Dendritic cell treated with granulocyte-macrophage colony-stimulating factor and Interleukin-4, amounts not matched to agents 40 ng/mL and 50 ng/mL, for 4 days (primary cell): Measurements from ENCODE around the gene FICD.
"Not testable (repeated sequence)": the region's sequence is repeated elsewhere in the genome, so short reads cannot be mapped to it uniquely, and the experiment has no call there.

Source experiments
- H3K27ac Mint-ChIP-seq: one replicate; pipeline ENCODE4 v1.8.0; 2022; ENCODE audit warnings: mild to moderate bottlenecking, mixed read lengths
- H3K27me3 Mint-ChIP-seq: one replicate; pipeline ENCODE4 v1.8.0; 2022; ENCODE audit warnings: mild to moderate bottlenecking, mixed read lengths
- H3K36me3 Mint-ChIP-seq: one replicate; pipeline ENCODE4 v1.8.0; 2022; ENCODE audit warnings: low read depth, mixed read lengths
- H3K4me1 Mint-ChIP-seq: one replicate; pipeline ENCODE4 v1.8.0; 2022; ENCODE audit warnings: low read depth, mixed read lengths
- H3K4me3 Mint-ChIP-seq: one replicate; pipeline ENCODE4 v1.8.0; 2022; ENCODE audit warnings: mild to moderate bottlenecking, moderate library complexity, mixed read lengths
- H3K9me3 Mint-ChIP-seq: one replicate; pipeline ENCODE4 v1.8.0; 2022; ENCODE audit warnings: mixed read lengths
- intact Hi-C: fragments of 100-400 bp; cut with micrococcal nuclease; formaldehyde crosslinking; loops from one replicate; pipeline ENCODE4 v1.15.0; 2022

FICD gene

DNA sequence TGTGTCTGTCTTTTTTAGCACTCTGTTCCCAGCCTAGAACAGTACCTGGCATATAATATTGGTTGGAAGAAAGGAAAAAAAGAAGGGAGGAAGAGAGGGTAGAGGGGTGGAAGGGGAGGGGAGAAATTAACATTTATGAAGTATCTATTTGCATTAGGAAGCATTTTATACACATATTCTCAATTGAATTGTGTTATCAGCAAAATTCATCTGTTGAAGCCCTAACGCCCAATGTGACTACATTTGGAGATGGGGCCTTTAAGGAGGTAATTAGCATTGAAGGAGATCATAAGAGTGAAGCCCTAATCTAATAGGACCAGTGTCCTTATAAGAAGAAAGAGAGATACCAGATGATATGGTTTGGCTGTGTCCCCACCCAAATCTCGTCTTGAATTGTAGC is 30.2 kb upstream of the FICD start:
- Mint-ChIP-seq H3K9me3 (peaks cover 7% of the 10 kb centered on the region), H3K36me3 (no peaks in the 10 kb centered on the region), H3K4me3 (no peak overlapping the region), H3K27ac (no peak overlapping the region), H3K27me3 (peaks cover 21% of the 10 kb centered on the region), H3K4me1 (no peaks in the 10 kb centered on the region)
- intact Hi-C loops: no loop called here

DNA sequence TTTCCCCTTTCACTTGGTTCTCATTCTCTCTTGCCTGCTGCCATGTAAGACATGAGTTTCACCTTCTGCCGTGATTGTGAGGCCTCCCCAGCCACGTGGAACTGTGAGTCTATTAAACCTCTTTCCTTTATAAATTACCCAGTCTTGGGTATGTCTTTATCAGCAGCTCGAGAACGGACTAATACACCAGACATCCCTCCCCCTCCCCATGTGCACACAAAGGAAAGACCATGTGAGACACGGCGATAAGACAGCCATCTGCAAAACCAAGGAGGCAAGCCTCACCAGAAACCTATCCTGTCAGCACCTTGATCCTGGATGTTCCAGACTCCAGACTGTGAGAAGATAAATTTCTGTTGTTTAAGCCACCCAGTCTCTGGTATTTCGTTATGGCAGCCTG is 29.7 kb upstream of the FICD start:
- H3K4me1 Mint-ChIP-seq, H3K36me3 Mint-ChIP-seq, intact Hi-C loops, H3K4me3 Mint-ChIP-seq, H3K27ac Mint-ChIP-seq, H3K9me3 Mint-ChIP-seq: not testable (repeated sequence)
- peaks cover 22% of the 10 kb centered on the region for H3K27me3 Mint-ChIP-seq

DNA sequence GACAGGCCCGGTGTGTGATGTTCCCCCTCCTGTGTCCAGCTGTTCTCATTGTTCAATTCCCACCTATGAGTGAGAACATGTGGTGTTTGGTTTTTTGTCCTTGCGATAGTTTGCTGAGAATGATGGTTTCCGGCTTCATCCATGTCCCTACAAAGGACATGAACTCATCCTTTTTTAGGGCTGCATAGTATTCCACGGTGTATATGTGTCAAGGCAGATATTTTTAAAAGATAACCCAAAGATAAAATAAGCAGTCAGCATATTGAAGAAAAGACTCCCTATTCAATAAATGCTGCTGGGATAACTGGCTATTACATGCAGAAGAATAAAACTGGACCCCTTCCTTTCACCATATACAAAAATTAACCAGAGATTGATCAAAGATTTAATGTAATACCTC is 28.0 kb upstream of the FICD start:
- H3K27me3 Mint-ChIP-seq: peaks cover 21% of the 10 kb centered on the region
- H3K36me3 Mint-ChIP-seq, H3K4me1 Mint-ChIP-seq, intact Hi-C loops, H3K4me3 Mint-ChIP-seq, H3K9me3 Mint-ChIP-seq, H3K27ac Mint-ChIP-seq: not testable (repeated sequence)

DNA sequence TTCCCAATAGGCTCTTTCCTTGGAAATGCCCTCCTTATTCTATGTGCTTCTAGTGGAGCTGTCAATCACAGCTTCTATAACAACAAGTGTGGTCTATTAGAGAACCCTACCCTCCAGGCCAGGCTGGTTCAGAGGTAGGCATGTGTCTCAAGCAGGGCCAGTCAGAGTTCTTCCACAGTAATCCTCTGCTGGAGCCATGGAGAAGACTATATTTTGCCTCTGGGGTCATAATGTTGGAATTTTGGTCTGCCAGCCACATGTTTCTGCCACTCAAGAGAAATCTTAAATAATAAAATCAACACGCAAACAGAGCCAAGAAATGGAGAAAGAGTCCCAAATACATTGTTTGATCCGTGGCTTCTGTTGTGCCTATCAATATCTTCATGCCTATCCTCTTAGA is 23.8 kb upstream of the FICD start:
- Mint-ChIP-seq H3K4me1 (no peaks in the 10 kb centered on the region), H3K27me3 (peaks cover 29% of the 10 kb centered on the region), H3K36me3 (no peaks in the 10 kb centered on the region), H3K27ac (no peak overlapping the region), H3K4me3 (no peak overlapping the region), H3K9me3 (peaks cover 7% of the 10 kb centered on the region)
- intact Hi-C loops: loop anchor here (10.0 kb wide), 2 partner anchors 396 to 496 kb away; no protein-coding TSS in a partner anchor

DNA sequence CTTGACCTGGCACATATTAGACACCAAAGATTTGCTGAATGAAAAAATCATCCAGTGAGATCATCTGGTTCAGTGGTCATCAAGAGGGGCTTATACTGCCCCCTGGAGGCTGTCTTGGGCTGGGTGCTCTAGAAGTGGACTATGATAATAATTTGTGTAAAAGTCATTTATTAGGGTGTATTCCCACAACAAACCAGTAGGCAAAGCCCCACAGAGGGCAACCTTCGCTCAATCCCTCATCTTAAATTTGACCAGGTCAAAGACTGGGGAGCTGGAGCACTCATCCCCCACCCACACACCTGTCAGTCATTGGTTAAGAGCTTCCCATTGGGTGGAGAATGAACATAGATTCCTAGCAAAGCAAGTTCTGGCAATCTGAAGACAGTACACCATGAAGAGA is 20.0 kb upstream of the FICD start:
- H3K4me3 Mint-ChIP-seq: no peak overlapping the region
- no peaks in the 10 kb centered on the region for H3K9me3 Mint-ChIP-seq
- intact Hi-C loops: loop anchor here (5.0 to 10.0 kb wide), 4 partner anchors 263 to 578 kb away; no protein-coding TSS in a partner anchor
- peaks cover 27% of the 10 kb centered on the region for H3K27me3 Mint-ChIP-seq
- H3K27ac Mint-ChIP-seq: no peak overlapping the region
- H3K4me1 Mint-ChIP-seq: no peaks in the 10 kb centered on the region
- no peaks in the 10 kb centered on the region for H3K36me3 Mint-ChIP-seq

DNA sequence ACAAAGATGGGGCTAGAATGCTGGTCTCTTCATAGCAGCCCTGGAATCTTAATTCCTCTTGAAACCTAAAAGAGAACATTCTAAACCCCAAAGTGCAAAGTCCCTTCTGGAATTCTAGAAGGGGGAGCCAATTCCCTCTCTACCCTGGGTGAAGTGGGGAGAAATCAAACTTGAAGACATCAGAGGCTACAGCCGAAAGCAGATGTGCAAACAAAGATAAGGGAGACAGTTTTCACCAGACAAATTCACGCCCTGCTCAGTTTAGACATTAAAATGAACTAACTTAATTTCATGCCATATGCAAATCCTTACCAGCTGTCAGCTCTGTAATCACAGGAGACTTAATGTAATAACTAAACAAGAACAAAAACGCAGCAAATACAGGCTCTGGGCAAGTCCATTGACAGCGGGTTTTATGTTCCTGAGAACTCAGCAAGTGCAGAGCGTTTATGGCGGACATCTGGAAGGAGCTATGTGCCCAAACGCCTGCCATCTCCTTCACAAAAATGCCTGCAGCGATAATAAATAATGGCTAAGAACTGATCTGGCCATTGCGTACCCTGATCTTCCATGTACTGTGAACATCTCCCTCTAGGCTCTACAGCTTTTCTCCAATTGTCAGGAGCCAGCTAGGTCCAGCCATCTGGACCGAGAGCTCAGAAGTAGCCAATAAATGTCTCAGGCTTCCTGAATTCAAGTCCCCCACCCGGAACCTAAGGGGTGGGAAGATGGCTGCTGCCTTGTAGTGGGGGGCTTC is 19.1 kb upstream of the FICD start:
- Mint-ChIP-seq H3K27ac (no peak overlapping the region), H3K4me3 (no peak overlapping the region), H3K36me3 (no peaks in the 10 kb centered on the region), H3K27me3 (peaks cover 23% of the 10 kb centered on the region), H3K9me3 (no peaks in the 10 kb centered on the region), H3K4me1 (no peaks in the 10 kb centered on the region)
- intact Hi-C loops: loop anchor here (5.0 to 10.0 kb wide), 4 partner anchors 264 to 579 kb away; no protein-coding TSS in a partner anchor

DNA sequence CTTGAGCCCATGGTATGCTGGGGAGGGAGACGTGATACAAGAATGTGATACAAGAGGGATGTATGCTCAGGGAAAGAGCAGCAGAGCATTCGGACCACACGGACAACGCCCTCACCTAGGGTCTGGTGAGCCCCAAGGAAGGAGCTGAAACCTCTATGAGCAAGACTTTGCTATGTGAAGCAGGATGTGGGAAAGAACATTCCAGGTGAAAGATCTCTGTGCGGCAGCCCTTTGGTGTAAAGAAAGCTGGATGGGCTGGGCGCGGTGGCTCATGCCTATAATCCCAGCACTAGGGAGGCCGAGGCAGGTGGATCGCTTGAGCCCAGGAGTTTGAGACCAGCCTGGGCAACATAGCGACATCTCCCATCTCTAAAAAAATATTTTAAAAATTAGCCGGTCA is 16.9 kb upstream of the FICD start:
- no peaks in the 10 kb centered on the region for H3K4me1 Mint-ChIP-seq
- intact Hi-C loops: loop anchor here (5.0 to 10.0 kb wide), 4 partner anchors 266 to 581 kb away; no protein-coding TSS in a partner anchor
- peaks cover 21% of the 10 kb centered on the region for H3K27me3 Mint-ChIP-seq
- no peak overlapping the region for H3K4me3 Mint-ChIP-seq
- H3K27ac Mint-ChIP-seq: no peak overlapping the region
- peaks cover 17% of the 10 kb centered on the region for H3K9me3 Mint-ChIP-seq
- H3K36me3 Mint-ChIP-seq: no peaks in the 10 kb centered on the region

DNA sequence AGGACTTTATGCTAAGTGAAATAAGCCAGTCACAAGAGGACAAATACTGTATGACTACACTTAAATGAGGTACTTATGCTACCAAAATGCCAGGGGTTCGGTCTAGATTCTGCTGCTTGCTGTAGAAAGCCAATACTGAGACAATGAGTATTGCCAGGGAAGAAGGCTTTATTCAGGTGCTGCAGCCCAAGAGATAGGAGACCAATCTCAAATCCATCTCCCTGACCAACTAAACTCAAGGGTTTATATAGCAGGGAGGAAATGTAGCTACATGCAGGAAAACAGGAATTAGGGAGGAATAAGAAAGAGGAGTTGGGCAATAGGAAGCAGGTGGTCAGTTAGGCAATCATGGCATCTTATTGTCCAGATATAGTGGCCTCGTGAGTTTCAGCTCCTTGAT is 12.2 kb upstream of the FICD start:
- no peaks in the 10 kb centered on the region for H3K4me1 Mint-ChIP-seq
- intact Hi-C loops: no loop called here
- peaks cover 37% of the 10 kb centered on the region for H3K9me3 Mint-ChIP-seq
- no peak overlapping the region for H3K4me3 Mint-ChIP-seq
- no peaks in the 10 kb centered on the region for H3K36me3 Mint-ChIP-seq
- H3K27me3 Mint-ChIP-seq: peaks cover 13% of the 10 kb centered on the region
- H3K27ac Mint-ChIP-seq: no peak overlapping the region

DNA sequence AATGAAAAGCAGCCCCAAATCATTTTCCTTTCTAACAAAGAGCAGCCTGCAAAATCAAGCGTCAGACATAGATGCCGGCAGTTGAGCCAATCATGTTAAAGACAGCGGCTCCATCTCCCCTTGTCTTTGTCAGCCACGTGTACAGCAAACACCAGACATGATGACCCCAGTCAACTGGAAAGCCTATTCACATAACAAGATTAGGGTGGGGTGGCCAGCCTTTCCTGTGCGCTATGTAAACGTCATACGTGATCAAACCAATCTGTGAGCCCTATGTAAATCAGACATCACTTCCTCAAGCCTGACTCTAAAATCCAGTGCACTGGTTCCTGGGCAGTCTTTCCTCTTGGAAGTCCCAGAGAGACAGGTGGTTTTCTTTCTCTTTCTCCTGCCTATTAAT is 9.9 kb upstream of the FICD start:
- Mint-ChIP-seq H3K36me3 (no peaks in the 10 kb centered on the region), H3K9me3 (peaks cover 37% of the 10 kb centered on the region), H3K27me3 (peaks cover 13% of the 10 kb centered on the region), H3K4me1 (no peaks in the 10 kb centered on the region), H3K4me3 (no peak overlapping the region), H3K27ac (no peak overlapping the region)
- intact Hi-C loops: no loop called here

DNA sequence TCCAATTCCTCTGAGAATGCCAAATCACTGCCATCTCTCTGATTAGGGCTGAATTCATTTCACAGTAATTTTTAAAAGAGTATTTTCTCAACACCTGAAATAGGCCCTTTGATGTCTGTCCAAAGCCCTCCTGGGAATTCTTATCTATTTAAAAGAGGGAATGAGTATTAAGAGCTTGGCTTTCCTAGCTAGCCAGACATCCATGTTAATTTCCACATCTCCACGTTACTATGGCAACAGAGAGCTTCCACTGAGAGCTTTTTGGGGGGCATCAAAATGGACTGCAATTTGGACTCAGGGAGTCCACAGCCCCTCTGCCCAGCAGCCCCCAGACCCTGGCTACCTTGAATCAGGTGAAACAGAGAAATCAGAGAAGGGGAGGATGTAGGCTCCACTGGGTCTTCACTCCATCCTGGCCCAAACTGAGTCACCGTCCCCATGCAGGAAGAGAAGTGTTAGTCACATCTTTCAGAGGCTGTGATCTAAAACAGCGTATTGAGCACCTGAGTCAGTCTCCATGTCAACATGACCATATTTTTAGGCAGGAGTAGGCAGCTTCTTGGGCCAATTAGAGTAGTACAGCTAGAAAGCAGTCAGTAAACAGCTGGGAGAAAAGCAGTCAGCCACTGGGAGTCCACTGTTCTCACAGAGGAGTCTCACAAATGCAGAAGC is 7.0 kb upstream of the FICD start:
- no peak overlapping the region for H3K4me3 Mint-ChIP-seq
- intact Hi-C loops: no loop called here
- peaks cover 20% of the 10 kb centered on the region for H3K9me3 Mint-ChIP-seq
- peaks cover 5% of the 10 kb centered on the region for H3K4me1 Mint-ChIP-seq
- peaks cover 10% of the 10 kb centered on the region for H3K27me3 Mint-ChIP-seq
- H3K36me3 Mint-ChIP-seq: no peaks in the 10 kb centered on the region
- H3K27ac Mint-ChIP-seq: no peak overlapping the region

DNA sequence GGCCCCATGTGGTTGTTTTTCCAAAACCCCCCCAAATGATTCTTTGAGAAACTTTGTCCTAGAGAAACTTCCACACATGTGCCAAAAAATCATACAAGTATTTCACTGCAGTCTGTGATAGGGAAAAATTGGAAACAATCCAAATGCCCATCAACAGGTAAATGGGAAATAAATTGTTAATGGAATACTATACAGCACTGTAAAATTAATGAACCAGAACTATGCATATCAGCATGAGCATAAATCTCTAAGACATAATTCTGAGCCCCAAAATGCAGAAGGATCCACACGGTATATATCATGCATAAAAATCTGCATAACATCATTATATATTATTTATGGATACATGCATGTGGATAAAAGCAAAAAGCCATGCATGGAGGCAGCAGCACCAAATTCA is 5.3 kb upstream of the FICD start:
- no peak overlapping the region for H3K27ac Mint-ChIP-seq
- H3K4me3 Mint-ChIP-seq: no peak overlapping the region
- H3K4me1 Mint-ChIP-seq: peaks cover 13% of the 10 kb centered on the region
- H3K27me3 Mint-ChIP-seq: peaks cover 13% of the 10 kb centered on the region
- intact Hi-C loops: loop anchor here (5.0 kb wide), 2 partner anchors 278 to 593 kb away; no protein-coding TSS in a partner anchor
- H3K9me3 Mint-ChIP-seq: peaks cover 3% of the 10 kb centered on the region
- H3K36me3 Mint-ChIP-seq: no peaks in the 10 kb centered on the region

DNA sequence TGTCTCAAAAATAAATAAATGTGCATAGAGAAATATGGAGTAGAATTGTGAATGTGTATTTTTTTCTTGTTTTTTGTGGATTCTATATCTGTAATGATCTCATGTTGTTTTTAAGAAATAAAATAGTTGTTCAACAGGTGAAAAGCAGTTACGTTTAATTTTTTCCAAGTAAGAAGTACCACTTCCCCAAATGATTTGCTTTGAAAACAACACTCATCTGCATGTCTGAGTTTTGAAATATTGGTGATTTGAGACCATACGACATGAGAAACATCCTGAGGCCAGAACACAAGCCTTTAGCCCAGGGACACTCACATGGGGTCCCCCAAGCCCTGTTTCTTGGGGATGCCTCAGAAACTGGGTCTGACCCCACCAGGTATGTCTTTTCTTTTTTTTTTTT is 4.2 kb upstream of the FICD start:
- no peaks in the 10 kb centered on the region for H3K9me3 Mint-ChIP-seq
- H3K4me3 Mint-ChIP-seq: no peak overlapping the region
- H3K27ac Mint-ChIP-seq: no peak overlapping the region
- peaks cover 6% of the 10 kb centered on the region for H3K36me3 Mint-ChIP-seq
- intact Hi-C loops: loop anchor here (5.0 kb wide), 2 partner anchors 279 to 594 kb away; no protein-coding TSS in a partner anchor
- H3K4me1 Mint-ChIP-seq: peaks cover 17% of the 10 kb centered on the region
- H3K27me3 Mint-ChIP-seq: peaks cover 11% of the 10 kb centered on the region

DNA sequence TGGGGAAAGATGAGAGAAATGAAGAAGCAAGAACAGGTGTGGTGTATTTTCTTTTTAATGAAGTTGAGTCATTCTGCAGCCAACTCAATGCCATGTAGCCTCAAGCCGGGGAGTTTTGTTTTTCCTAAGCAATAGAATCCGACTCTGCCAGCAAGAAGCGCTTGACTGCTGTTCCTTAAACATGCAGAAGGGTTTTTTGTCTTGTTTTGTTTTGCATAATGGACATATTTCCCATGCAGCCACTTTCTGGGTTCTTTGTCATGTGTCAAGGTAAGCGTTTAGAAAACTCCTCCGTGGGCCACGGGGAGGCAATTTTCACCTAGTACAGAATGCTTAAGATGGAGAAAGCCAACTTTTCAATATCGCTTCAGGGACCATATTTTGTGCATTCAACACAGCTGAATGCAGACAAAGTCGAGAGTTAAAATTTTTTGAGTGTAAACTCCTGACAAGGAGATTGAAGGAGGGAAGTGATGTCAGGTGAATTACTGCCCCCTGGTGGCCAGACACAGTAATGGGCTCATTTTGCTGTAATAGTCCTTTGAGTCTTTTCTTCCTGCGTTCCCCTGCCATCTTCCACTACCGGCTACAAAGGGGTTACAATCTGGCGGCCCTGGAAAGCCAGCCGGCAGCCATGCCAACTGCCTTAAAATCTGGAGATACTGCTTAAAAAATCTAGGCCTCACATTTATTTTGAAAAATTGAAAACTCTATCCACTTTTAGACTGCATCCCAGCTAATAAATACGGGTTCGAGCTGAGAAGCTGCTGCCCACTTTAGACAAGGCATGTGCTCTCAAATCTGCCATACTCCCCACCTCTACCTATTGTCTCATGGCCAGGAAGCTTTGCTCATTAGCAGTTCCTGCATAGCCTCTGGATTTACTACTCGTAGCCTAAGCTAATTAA is 3.2 kb upstream of the FICD start:
- intact Hi-C loops: loop anchor here (1.0 to 5.0 kb wide), 3 partner anchors 280 to 595 kb away; no protein-coding TSS in a partner anchor
- H3K4me1 Mint-ChIP-seq: peaks cover 27% of the 10 kb centered on the region
- peaks cover 11% of the 10 kb centered on the region for H3K27me3 Mint-ChIP-seq
- no peak overlapping the region for H3K27ac Mint-ChIP-seq
- no peaks in the 10 kb centered on the region for H3K9me3 Mint-ChIP-seq
- H3K36me3 Mint-ChIP-seq: peaks cover 10% of the 10 kb centered on the region
- H3K4me3 Mint-ChIP-seq: no peak overlapping the region
